ENCODE measurements around the gene MCEMP1. TPM values are rescaled to one million over a fixed set of nuclear protein-coding genes. Genes with fewer than 3 reads are reported as not detected.

Gene MCEMP1
- total RNA-seq, 2 donors from 2014 or later = not detected

- TF ChIP-seq CTCF (conservative IDR thresholded peaks at IDR 0.05) = no peak
- Histone ChIP-seq H3K9me3 (ENCODE audit: control insufficient read depth, low read length) (no peaks in the 10 kb centered on the region), H3K36me3 (ENCODE audit: control insufficient read depth, insufficient read depth, low read length) (peaks cover 15% of the 10 kb centered on the region), H3K27ac (ENCODE audit: low read depth, low read length) (no peak overlapping the region), H3K27me3 (ENCODE audit: control insufficient read depth, insufficient read depth, low read length, poor library complexity, severe bottlenecking) (no peaks in the 10 kb centered on the region), H3K4me3 (ENCODE audit: low read length) (no peak overlapping the region), H3K9ac (ENCODE audit: extremely low read depth, low read length, poor library complexity, severe bottlenecking) (no peak overlapping the region), H3K4me1 (ENCODE audit: control insufficient read depth, insufficient read depth, low read length) (no peaks in the 10 kb centered on the region)
- Mint-ChIP-seq H3K4me3 (no peak overlapping the region), H3K27ac (no peak overlapping the region), H3K36me3 (ENCODE audit: low read depth) (peaks cover 40% of the 10 kb centered on the region), H3K9me3 (peaks cover 2% of the 10 kb centered on the region), H3K4me1 (peaks cover 8% of the 10 kb centered on the region), H3K27me3 (ENCODE audit: insufficient read depth) (peaks cover under 1% of the 10 kb centered on the region)
- no peak for DNase-seq
- WGBS, 2 experiments (ENCODE audit: insufficient coverage in 1 of 2, insufficient read length in 1 of 2) = 96 to 99% methylated on average over 10 to 20 of the region's 20 CpGs
Measured at GRCh38 chr19:7644550-7644877, 32.4 kb upstream of the MCEMP1 start.

- Mint-ChIP-seq H3K27ac (no peak overlapping the region), H3K27me3 (ENCODE audit: insufficient read depth) (peaks cover 5% of the 10 kb centered on the region), H3K36me3 (ENCODE audit: low read depth) (peaks cover 34% of the 10 kb centered on the region), H3K4me3 (no peak overlapping the region), H3K4me1 (peaks cover 8% of the 10 kb centered on the region), H3K9me3 (peaks cover 2% of the 10 kb centered on the region)
- Histone ChIP-seq H3K36me3 (ENCODE audit: control insufficient read depth, insufficient read depth, low read length) (peaks cover 9% of the 10 kb centered on the region), H3K27me3 (ENCODE audit: control insufficient read depth, insufficient read depth, low read length, poor library complexity, severe bottlenecking) (no peaks in the 10 kb centered on the region), H3K4me3 (ENCODE audit: low read length) (no peak overlapping the region), H3K9ac (ENCODE audit: extremely low read depth, low read length, poor library complexity, severe bottlenecking) (no peak overlapping the region), H3K27ac (ENCODE audit: low read depth, low read length) (no peak overlapping the region), H3K9me3 (ENCODE audit: control insufficient read depth, low read length) (no peaks in the 10 kb centered on the region), H3K4me1 (ENCODE audit: control insufficient read depth, insufficient read depth, low read length) (no peaks in the 10 kb centered on the region)
- no peak for TF ChIP-seq CTCF (conservative IDR thresholded peaks at IDR 0.05)
- DNase-seq = no peak
- 90 to 96% methylated on average over 10 to 14 of the region's 14 CpGs for WGBS, 2 experiments (ENCODE audit: insufficient coverage in 1 of 2, insufficient read length in 1 of 2)
Measured at GRCh38 chr19:7645163-7645562, 31.7 kb upstream of the MCEMP1 start.

GRCh38 chr19:7645656-7646425, 31.0 kb upstream of the MCEMP1 start:
- peaks cover 8% of the 10 kb centered on the region for H3K27me3 Mint-ChIP-seq (ENCODE audit: insufficient read depth)
- H3K4me3 Mint-ChIP-seq = no peak overlapping the region

More at GRCh38 chr19:7645656-7646425, 31.0 kb upstream of the MCEMP1 start:
- H3K4me3 ChIP-seq (ENCODE audit: low read length) = no peak overlapping the region
- peaks cover 3% of the 10 kb centered on the region for H3K27me3 ChIP-seq (ENCODE audit: control insufficient read depth, insufficient read depth, low read length, poor library complexity, severe bottlenecking)
- H3K9me3 ChIP-seq (ENCODE audit: control insufficient read depth, low read length) = no peaks in the 10 kb centered on the region
- Mint-ChIP-seq H3K9me3 (peaks cover 2% of the 10 kb centered on the region), H3K36me3 (ENCODE audit: low read depth) (peaks cover 30% of the 10 kb centered on the region), H3K27ac (peak overlapping the region; percentile 62), H3K4me1 (peaks cover 8% of the 10 kb centered on the region)
- no peaks in the 10 kb centered on the region for H3K4me1 ChIP-seq (ENCODE audit: control insufficient read depth, insufficient read depth, low read length)
- WGBS, 2 experiments (ENCODE audit: insufficient coverage in 1 of 2, insufficient read length in 1 of 2) = 81 to 83% methylated on average over 11 to 20 of the region's 20 CpGs
- no peak overlapping the region for H3K27ac ChIP-seq (ENCODE audit: low read depth, low read length)
- peak; percentile 64 for DNase-seq
- peaks cover 7% of the 10 kb centered on the region for H3K36me3 ChIP-seq (ENCODE audit: control insufficient read depth, insufficient read depth, low read length)
- H3K9ac ChIP-seq (ENCODE audit: extremely low read depth, low read length, poor library complexity, severe bottlenecking) = no peak overlapping the region
- no peak for TF ChIP-seq CTCF (conservative IDR thresholded peaks at IDR 0.05)
